ENCODE data around the gene ACAT2. TPM values are rescaled to one million over a fixed set of nuclear protein-coding genes. Genes with fewer than 3 reads are reported as not detected.

ACAT2 gene
- total RNA-seq, 2 donors from 2014 or later, result 66.2 to 90.3 TPM

DNA sequence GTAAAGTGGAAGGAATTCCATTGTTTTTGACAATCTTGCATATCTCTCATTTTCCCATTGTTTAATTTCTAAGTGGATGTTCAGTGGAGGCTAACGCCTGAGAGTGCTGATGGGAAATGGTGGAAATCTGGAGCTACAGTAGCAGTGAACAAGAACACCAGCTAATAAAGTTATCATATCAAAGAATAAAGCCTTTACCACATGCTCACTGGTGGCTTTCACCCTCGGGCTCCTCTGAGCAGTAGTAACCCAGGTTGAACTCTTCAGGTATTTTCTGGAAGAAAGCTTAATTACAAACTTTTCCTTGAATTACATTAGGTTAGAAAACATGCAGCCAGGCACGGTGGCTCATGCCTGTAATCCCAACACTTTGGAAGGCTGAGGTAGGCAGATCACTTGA, 10.4 kb upstream of the ACAT2 start:
- H3K36me3 Mint-ChIP-seq (ENCODE audit: low read depth), result peaks cover 100% of the 10 kb centered on the region
- no peaks in the 10 kb centered on the region for H3K27me3 Mint-ChIP-seq
- no peak overlapping the region for H3K4me3 Mint-ChIP-seq
- no peak overlapping the region for H3K27ac Mint-ChIP-seq
- no peaks in the 10 kb centered on the region for H3K4me1 Mint-ChIP-seq
- no peaks in the 10 kb centered on the region for H3K9me3 Mint-ChIP-seq
- ATAC-seq (replicated peaks), result no peak

DNA sequence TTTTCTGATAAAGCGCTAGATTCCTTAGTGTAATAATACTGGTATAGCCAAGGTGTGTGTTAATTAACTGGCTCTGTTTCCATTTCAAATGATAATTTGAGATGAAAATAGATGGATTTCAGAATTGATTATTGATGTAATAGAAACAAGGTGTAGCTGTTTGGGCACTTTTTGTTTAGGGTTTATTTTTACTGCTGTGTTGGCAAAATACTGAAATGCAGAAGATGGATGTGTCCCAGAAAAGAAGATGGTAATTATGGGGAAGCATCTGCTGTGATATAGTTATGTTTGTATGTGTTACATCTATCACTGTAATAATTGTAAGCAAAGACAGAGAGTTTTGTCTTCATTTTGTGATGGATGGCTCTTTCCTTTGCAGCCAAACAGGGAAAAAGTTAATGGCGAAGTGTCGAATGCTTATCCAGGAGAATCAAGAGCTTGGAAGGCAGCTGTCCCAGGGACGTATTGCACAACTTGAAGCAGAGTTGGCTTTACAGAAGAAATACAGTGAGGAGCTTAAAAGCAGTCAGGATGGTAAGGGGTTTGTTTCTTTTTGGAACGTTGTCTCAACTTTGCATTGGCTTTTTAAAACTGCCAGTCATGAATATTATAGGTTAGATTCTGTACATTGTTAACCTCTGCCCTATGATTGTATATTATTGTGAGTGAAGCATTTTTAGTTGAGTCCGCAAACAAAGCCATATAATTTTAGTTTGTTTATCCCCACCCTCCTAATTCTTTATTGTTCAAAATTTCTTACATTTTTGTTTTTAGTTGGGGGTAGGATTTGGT, 8.6 kb upstream of the ACAT2 start:
- Mint-ChIP-seq H3K9me3 (no peaks in the 10 kb centered on the region), H3K4me1 (no peaks in the 10 kb centered on the region), H3K36me3 (ENCODE audit: low read depth) (peaks cover 100% of the 10 kb centered on the region), H3K27ac (no peak overlapping the region), H3K27me3 (no peaks in the 10 kb centered on the region), H3K4me3 (no peak overlapping the region)
- ATAC-seq (replicated peaks), result no peak

DNA sequence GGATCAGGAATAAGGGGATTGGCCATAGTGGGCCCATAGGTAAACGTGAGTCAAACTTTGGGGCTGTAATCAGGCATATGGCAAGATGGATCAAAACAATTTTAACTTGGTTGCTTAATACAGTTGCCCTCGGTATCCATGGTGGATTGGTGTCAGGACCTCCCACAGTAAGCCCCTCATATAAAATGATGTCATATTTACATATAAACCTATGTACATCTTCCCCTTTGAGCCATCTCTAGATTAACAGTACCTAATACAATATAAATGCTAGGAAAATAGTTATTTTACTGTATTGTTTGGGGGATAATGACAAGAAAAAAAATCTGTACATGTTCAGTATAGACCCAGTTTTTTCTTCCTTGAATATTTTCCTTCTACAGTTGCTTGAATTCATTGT, 7.4 kb upstream of the ACAT2 start:
- no peak overlapping the region for H3K27ac Mint-ChIP-seq
- no peak for ATAC-seq (replicated peaks)
- no peaks in the 10 kb centered on the region for H3K27me3 Mint-ChIP-seq
- no peak overlapping the region for H3K4me3 Mint-ChIP-seq
- peaks cover 4% of the 10 kb centered on the region for H3K4me1 Mint-ChIP-seq
- no peaks in the 10 kb centered on the region for H3K9me3 Mint-ChIP-seq
- peaks cover 96% of the 10 kb centered on the region for H3K36me3 Mint-ChIP-seq (ENCODE audit: low read depth)

GRCh38 chr6:159754959-159755914, 6.6 kb upstream of the ACAT2 start:
- no peaks in the 10 kb centered on the region for H3K9me3 Mint-ChIP-seq

GRCh38 chr6:159756508-159756907, 5.3 kb upstream of the ACAT2 start:
- H3K27me3 Mint-ChIP-seq, result no peaks in the 10 kb centered on the region
- H3K9me3 Mint-ChIP-seq, result no peaks in the 10 kb centered on the region
- H3K27ac Mint-ChIP-seq, result no peak overlapping the region
- no peak overlapping the region for H3K4me3 Mint-ChIP-seq
- H3K36me3 Mint-ChIP-seq (ENCODE audit: low read depth), result peaks cover 93% of the 10 kb centered on the region
- H3K4me1 Mint-ChIP-seq, result peaks cover 20% of the 10 kb centered on the region
- ATAC-seq (replicated peaks), result no peak

More at GRCh38 chr6:159754959-159755914, 6.6 kb upstream of the ACAT2 start:
- no peak overlapping the region for H3K27ac Mint-ChIP-seq
- no peaks in the 10 kb centered on the region for H3K27me3 Mint-ChIP-seq
- no peak overlapping the region for H3K4me3 Mint-ChIP-seq
- peaks cover 94% of the 10 kb centered on the region for H3K36me3 Mint-ChIP-seq (ENCODE audit: low read depth)
- H3K4me1 Mint-ChIP-seq, result peaks cover 10% of the 10 kb centered on the region
- no peak for ATAC-seq (replicated peaks)

- Mint-ChIP-seq H3K4me3 (no peak overlapping the region), H3K27ac (peak overlapping the region; percentile 67), H3K27me3 (no peaks in the 10 kb centered on the region), H3K36me3 (ENCODE audit: low read depth) (peaks cover 90% of the 10 kb centered on the region), H3K4me1 (peaks cover 25% of the 10 kb centered on the region), H3K9me3 (no peaks in the 10 kb centered on the region)
- no peak for ATAC-seq (replicated peaks)
These were observed 3.5 kb upstream of the ACAT2 start for GRCh38 chr6:159758031-159759001.

- Mint-ChIP-seq H3K9me3 (no peaks in the 10 kb centered on the region), H3K4me3 (peak overlapping the region; percentile 90), H3K36me3 (ENCODE audit: low read depth) (peaks cover 90% of the 10 kb centered on the region), H3K27ac (peak overlapping the region; percentile 3), H3K27me3 (no peaks in the 10 kb centered on the region), H3K4me1 (peaks cover 25% of the 10 kb centered on the region)
- ATAC-seq (replicated peaks), result no peak
These were observed 2.2 kb upstream of the ACAT2 start for GRCh38 chr6:159759645-159760044.

DNA sequence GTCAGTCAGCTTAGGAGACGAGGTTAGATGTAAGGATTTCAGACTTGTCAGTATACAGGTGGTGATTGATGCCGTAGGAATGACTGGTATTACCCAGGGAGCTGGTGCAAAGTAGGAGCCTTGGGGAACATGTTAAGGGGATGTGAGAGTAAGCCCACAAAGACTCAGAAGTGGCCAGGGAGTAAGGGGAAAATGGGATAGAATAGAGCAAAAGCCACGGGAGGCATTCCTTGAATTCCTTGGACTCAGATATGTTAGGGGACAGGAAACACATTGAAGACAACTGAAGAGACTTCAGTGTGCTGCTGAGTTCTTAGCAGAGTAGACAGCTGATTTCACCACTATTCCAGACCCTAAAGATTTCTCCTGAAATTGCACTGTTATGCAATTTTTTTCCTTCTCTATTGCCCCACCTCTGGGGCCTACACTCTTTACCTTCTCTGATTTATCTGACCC, 1.2 kb upstream of the ACAT2 start:
- H3K9me3 Mint-ChIP-seq, result no peaks in the 10 kb centered on the region
- ATAC-seq (replicated peaks), result no peak
- H3K4me1 Mint-ChIP-seq, result peaks cover 25% of the 10 kb centered on the region
- peaks cover 90% of the 10 kb centered on the region for H3K36me3 Mint-ChIP-seq (ENCODE audit: low read depth)
- H3K4me3 Mint-ChIP-seq, result peak overlapping the region; percentile 90
- H3K27me3 Mint-ChIP-seq, result no peaks in the 10 kb centered on the region
- H3K27ac Mint-ChIP-seq, result peak overlapping the region; percentile 94

DNA sequence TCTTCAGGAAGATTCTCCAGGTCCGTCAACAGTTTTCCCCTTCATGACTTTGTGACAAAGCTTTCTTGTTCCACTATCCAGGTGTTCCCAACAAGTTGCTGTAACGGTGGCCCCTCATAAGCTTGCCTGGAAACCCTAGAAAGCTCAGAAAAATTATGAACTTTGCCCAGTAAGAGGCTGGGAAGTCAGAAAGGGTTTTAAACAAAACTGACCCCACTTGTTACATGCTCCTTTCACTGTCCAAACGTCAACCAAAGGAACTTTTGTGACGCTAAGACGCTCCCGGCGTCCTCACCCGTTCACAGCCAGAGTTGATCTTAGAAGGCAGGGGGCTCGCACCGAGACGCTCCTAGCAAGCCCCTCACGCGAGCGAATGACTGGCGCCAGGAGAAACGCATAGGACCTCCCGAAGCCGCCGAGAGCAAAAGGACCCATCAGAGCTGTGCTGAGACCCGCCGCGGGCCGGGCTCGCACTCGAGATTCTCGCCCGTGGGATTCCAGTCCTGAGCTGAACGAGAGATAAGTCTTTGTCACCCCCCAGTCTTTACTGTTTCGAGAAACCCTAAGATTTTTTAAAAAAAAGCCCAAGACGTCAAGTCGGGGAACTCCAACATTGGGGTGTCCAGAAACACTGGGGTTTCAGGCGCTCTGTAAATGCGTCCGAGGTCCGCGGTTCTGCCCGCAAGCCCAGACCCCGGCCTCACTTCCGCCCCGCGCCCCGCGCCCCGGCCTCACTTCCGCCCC, 544 bp upstream of the ACAT2 start:
- H3K4me3 Mint-ChIP-seq, result peak overlapping the region; percentile 90
- peaks cover 90% of the 10 kb centered on the region for H3K36me3 Mint-ChIP-seq (ENCODE audit: low read depth)
- no peaks in the 10 kb centered on the region for H3K27me3 Mint-ChIP-seq
- peaks cover 25% of the 10 kb centered on the region for H3K4me1 Mint-ChIP-seq
- no peaks in the 10 kb centered on the region for H3K9me3 Mint-ChIP-seq
- H3K27ac Mint-ChIP-seq, result peak overlapping the region; percentile 94
- ATAC-seq (replicated peaks), result peak; percentile 1

DNA sequence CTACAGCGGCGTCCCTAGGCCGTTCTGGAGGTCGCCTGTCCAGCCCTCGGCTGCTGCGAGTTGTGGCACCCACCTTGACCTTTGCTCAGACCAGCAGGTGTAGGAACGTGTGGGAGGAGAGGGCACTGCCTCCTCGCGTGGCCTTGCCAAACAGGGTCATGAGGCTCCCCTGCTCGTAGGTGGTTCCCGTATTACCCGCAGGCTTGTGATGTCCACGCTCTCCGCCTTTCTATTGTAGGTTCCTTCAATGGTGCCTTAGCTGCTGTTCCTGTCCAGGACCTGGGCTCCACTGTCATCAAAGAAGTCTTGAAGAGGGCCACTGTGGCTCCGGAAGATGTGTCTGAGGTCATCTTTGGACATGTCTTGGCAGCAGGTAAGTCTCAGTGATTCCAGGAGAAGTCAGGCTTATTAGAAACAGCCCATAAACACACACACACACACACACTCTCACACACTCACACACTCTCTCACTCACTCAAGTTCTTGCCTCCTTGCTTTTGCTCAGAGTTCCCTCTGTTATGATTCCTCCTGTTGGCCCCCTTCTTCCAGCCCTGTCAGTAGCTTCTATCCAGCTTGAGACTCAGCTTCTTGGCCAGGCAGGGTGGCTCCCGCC, 942 bp downstream of the ACAT2 start:
- Mint-ChIP-seq H3K9me3 (no peaks in the 10 kb centered on the region), H3K27ac (peak overlapping the region; percentile 94), H3K36me3 (ENCODE audit: low read depth) (peaks cover 90% of the 10 kb centered on the region), H3K4me1 (peaks cover 25% of the 10 kb centered on the region), H3K27me3 (no peaks in the 10 kb centered on the region), H3K4me3 (peak overlapping the region; percentile 90)
- ATAC-seq (replicated peaks), result no peak

- Mint-ChIP-seq H3K36me3 (ENCODE audit: low read depth) (peaks cover 100% of the 10 kb centered on the region), H3K27me3 (no peaks in the 10 kb centered on the region), H3K27ac (peak overlapping the region; percentile 15), H3K4me1 (peaks cover 5% of the 10 kb centered on the region), H3K9me3 (no peaks in the 10 kb centered on the region), H3K4me3 (no peak overlapping the region)
- ATAC-seq (replicated peaks), result no peak
These were observed 5.1 kb downstream of the ACAT2 start for GRCh38 chr6:159766906-159767305.

DNA sequence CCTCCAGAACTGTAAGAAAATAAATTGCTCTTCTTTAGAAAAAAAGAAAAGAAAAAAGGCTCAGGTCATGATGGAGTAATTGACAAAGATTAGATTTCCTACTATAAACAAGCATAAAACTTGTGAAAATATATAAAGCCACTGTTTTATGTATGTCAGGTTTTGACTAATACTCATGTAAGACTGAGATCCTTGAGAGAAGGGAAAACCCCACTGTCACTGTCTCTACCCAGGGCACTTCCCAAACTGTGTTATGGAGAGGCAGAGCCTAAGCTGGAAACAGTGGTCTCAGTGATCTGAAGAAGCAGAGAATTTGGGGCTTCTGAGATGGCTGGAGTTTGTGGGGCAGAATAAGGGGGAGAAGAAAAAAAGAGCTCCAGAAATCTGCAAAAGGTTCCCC, 7.6 kb downstream of the ACAT2 start:
- no peaks in the 10 kb centered on the region for H3K9me3 Mint-ChIP-seq
- H3K4me1 Mint-ChIP-seq, result no peaks in the 10 kb centered on the region
- peak; percentile 84 for ATAC-seq (replicated peaks)

DNA sequence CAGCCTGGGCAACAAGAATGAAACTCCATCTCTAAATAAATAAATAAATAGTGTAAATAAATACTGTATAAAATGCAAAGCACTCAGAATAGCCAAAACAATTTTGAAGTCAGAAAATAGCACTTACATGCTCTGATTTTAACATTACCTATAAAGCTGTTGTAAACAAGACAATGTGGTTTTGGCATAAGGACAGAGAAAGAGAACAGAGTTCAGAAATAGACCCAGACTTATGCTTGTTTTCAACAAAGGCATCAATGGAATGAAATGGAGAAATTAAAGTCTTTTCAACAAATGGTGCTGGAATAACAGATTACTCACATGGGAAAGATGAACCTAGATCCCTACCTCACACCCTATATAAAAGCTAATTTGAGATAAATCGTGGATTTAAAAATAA, 10.4 kb downstream of the ACAT2 start:
- peaks cover 87% of the 10 kb centered on the region for H3K36me3 Mint-ChIP-seq (ENCODE audit: low read depth)
- no peaks in the 10 kb centered on the region for H3K9me3 Mint-ChIP-seq
- no peaks in the 10 kb centered on the region for H3K27me3 Mint-ChIP-seq
- no peak overlapping the region for H3K4me3 Mint-ChIP-seq
- H3K4me1 Mint-ChIP-seq, result no peaks in the 10 kb centered on the region
- ATAC-seq (replicated peaks), result no peak
- no peak overlapping the region for H3K27ac Mint-ChIP-seq

More for the DNA sequence above, 7.6 kb downstream of the ACAT2 start:
- Mint-ChIP-seq H3K27ac (peak overlapping the region; percentile 42), H3K36me3 (ENCODE audit: low read depth) (peaks cover 87% of the 10 kb centered on the region), H3K4me3 (no peak overlapping the region), H3K27me3 (no peaks in the 10 kb centered on the region)

Measured in activated T-helper 17 cell treated with anti-CD3 and anti-CD28 coated beads, Interleukin-2, amount 50 U/mL, for 72 hours (primary cell).